ENCODE results near the gene HMCN2. TPM values are rescaled to one million over a fixed set of nuclear protein-coding genes. Genes with fewer than 3 reads are reported as not detected.

Gene HMCN2
- polyA plus RNA-seq, 1 of the 3 experiments (the other 2 are of a cell fraction) = 0.15 TPM

- no peak for TF ChIP-seq GABPA (IDR thresholded peaks at IDR 0.05; ENCODE audit: low read depth)
Observed at GRCh38 chr9:130332384-130332926, 66.9 kb downstream of the HMCN2 start (continued).

GRCh38 chr9:130333041-130333711 lies 67.6 kb downstream of the HMCN2 start:
- WGBS (ENCODE audit: low lambda C conversion rate) = 46% methylated on average over 19 of the region's 19 CpGs
- Histone ChIP-seq H3K9me2 (no peaks in the 10 kb centered on the region), H3K27me3 (ENCODE audit: insufficient read depth) (no peaks in the 10 kb centered on the region; the same call in 1 of the 2 replicates), H3K9ac (no peak overlapping the region), H3K36me3 (replicated peaks in 1 of 2; ENCODE audit: control insufficient read depth in 1 of 2, insufficient read depth in 2 of 2, low read length in 1 of 2) (no peaks in the 10 kb centered on the region), H3K27ac (ENCODE audit: low read depth in 2 of 2, low read length in 1 of 2) (peak overlapping the region in 1 of 2 experiments; percentile 81; a peak in 2 of 4 replicates), H4K20me1 (ENCODE audit: insufficient read depth) (no peaks in the 10 kb centered on the region), H3K4me2 (no peak overlapping the region), H3K79me2 (ENCODE audit: insufficient read depth) (no peaks in the 10 kb centered on the region), H3K4me3 (ENCODE audit: low read depth in 2 of 2, low read length in 1 of 2) (no peak overlapping the region), H3K4me1 (ENCODE audit: control insufficient read depth in 1 of 2, insufficient read depth in 2 of 2, low read depth in 1 of 2, low read length in 1 of 2) (peaks cover 0 to 71% of the 10 kb centered on the region in 2 experiments; a peak in 2 of 4 replicates), H3F3A (replicated peaks; ENCODE audit: insufficient read depth) (no peaks in the 10 kb centered on the region), H2AFZ (ENCODE audit: low read depth) (no peak overlapping the region), H3K9me3 (no peaks in the 10 kb centered on the region)
- DNase-seq = peak; percentile 78
- TF ChIP-seq REST (IDR thresholded peaks at IDR 0.05; ENCODE audit: low read depth, low read length) (no peak), GATA2 (CRISPR knock-in tag; IDR thresholded peaks at IDR 0.05) (peak; percentile 58), FOXJ3 (CRISPR knock-in tag; IDR thresholded peaks at IDR 0.05) (0 out of 2 replicates have a peak, but pooled peaks have one; percentile 31), TAF1 (IDR thresholded peaks at IDR 0.05; ENCODE audit: borderline replicate concordance, low read depth, low read length) (no peak), EP300 (IDR thresholded peaks at IDR 0.05; ENCODE audit: borderline replicate concordance in 1 of 2, low read depth in 1 of 2, low read length in 1 of 2) (0 out of 4 replicates have a peak, but pooled peaks of 1 of the 2 experiments have one; percentile 27), POLR2AphosphoS5 (IDR thresholded peaks at IDR 0.05; ENCODE audit: low read depth, low read length) (no peak), SIN3A (IDR thresholded peaks at IDR 0.05; ENCODE audit: borderline replicate concordance, low read depth, low read length) (no peak), CHD2 (IDR thresholded peaks at IDR 0.05; ENCODE audit: low read length, partially characterized antibody) (peak; percentile 43), TCF12 (IDR thresholded peaks at IDR 0.05) (no peak), RAD21 (IDR thresholded peaks at IDR 0.05; ENCODE audit: low read length) (0 out of 2 replicates have a peak, but pooled peaks have one; percentile 18), RCOR1 (IDR thresholded peaks at IDR 0.05; ENCODE audit: low read length) (peak; percentile 35; the same call in 1 of the 2 replicates), MXI1 (IDR thresholded peaks at IDR 0.05; ENCODE audit: low read depth, low read length) (peak; percentile 58; the same call in 1 of the 2 replicates), YY1 (IDR thresholded peaks at IDR 0.05; ENCODE audit: low read depth) (no peak), USF2 (IDR thresholded peaks at IDR 0.05; ENCODE audit: borderline replicate concordance, low read depth, low read length) (no peak), CTCF (IDR thresholded peaks at IDR 0.05) (no peak), ZBTB33 (IDR thresholded peaks at IDR 0.05; ENCODE audit: borderline replicate concordance, low read depth) (no peak), JUND (IDR thresholded peaks at IDR 0.05) (no peak)
- CTCF ChIA-PET = interaction anchor here (1.0 to 1.3 kb wide), 2 partner anchors 10 to 90 kb away, joined by 5 to 7 read pairs; no protein-coding TSS in a partner anchor
- POLR2A ChIA-PET = no interaction called here
